HEK293 (cell line): ENCODE measurements around the gene TRAF4.

Source experiments
- FEZF1 ChIP-seq: fragments of 450-650 bp; formaldehyde crosslinking; IDR thresholded peaks from 2 replicates; pipeline ENCODE4 v1.5.1; 2016; ENCODE audit warnings: missing biosample characterization, missing genetic modification characterization
- GFI1B ChIP-seq: fragments of 450-650 bp; formaldehyde crosslinking; IDR thresholded peaks from 2 replicates; pipeline ENCODE4 v1.5.1; 2016; ENCODE audit warnings: missing biosample characterization, missing genetic modification characterization
- GLIS2 ChIP-seq: fragments of 450-650 bp; formaldehyde crosslinking; IDR thresholded peaks from 2 replicates; pipeline ENCODE4 v1.5.1; 2016; ENCODE audit warnings: missing biosample characterization, missing genetic modification characterization
- KLF10 ChIP-seq: fragments of 450-650 bp; IDR thresholded peaks from 2 replicates; pipeline ENCODE4 v1.5.1; 2018; ENCODE audit warnings: missing biosample characterization, mild to moderate bottlenecking, missing genetic modification characterization
- PRDM2 ChIP-seq: fragments of 450-650 bp; formaldehyde crosslinking; IDR thresholded peaks from 2 replicates; pipeline ENCODE4 v1.5.1; 2016; ENCODE audit warnings: missing biosample characterization, missing genetic modification characterization, borderline replicate concordance
- ZBTB17 ChIP-seq: fragments of 450-650 bp; formaldehyde crosslinking; IDR thresholded peaks from 2 replicates; pipeline ENCODE4 v1.5.1; 2016; ENCODE audit warnings: missing biosample characterization, missing genetic modification characterization
- ZBTB8A ChIP-seq: fragments of 450-650 bp; formaldehyde crosslinking; IDR thresholded peaks from 2 replicates; pipeline ENCODE4 v1.5.1; 2016; ENCODE audit warnings: missing biosample characterization, missing genetic modification characterization
- ZIC2 ChIP-seq: fragments of 450-650 bp; formaldehyde crosslinking; IDR thresholded peaks from 2 replicates; pipeline ENCODE4 v1.5.1; 2016; ENCODE audit warnings: missing biosample characterization, missing genetic modification characterization
- ZNF146 ChIP-seq: fragments of 450-650 bp; formaldehyde crosslinking; IDR thresholded peaks from 2 replicates; pipeline ENCODE4 v1.5.1; 2016; ENCODE audit warnings: missing biosample characterization, missing genetic modification characterization
- ZNF16 ChIP-seq: fragments of 450-650 bp; formaldehyde crosslinking; IDR thresholded peaks from 2 replicates; pipeline ENCODE4 v1.5.1; 2016; ENCODE audit warnings: low read depth, missing biosample characterization, missing genetic modification characterization
- ZNF174 ChIP-seq: fragments of 450-650 bp; formaldehyde crosslinking; IDR thresholded peaks from 2 replicates; pipeline ENCODE4 v1.5.0; 2017; ENCODE audit warnings: missing biosample characterization, mild to moderate bottlenecking, missing genetic modification characterization
- ZNF214 ChIP-seq: fragments of 450-650 bp; formaldehyde crosslinking; IDR thresholded peaks from 2 replicates; pipeline ENCODE4 v1.5.1; 2017; ENCODE audit warnings: missing biosample characterization, mild to moderate bottlenecking, missing genetic modification characterization, borderline replicate concordance
- ZNF24 ChIP-seq: fragments of 450-650 bp; formaldehyde crosslinking; IDR thresholded peaks from 2 replicates; pipeline ENCODE4 v1.5.1; 2016; ENCODE audit warnings: missing biosample characterization, missing genetic modification characterization
- ZNF280D ChIP-seq: fragments of 450-650 bp; formaldehyde crosslinking; IDR thresholded peaks from 2 replicates; pipeline ENCODE4 v1.5.1; 2016; ENCODE audit warnings: missing biosample characterization, missing genetic modification characterization
- ZNF341 ChIP-seq: fragments of 450-650 bp; formaldehyde crosslinking; IDR thresholded peaks from 2 replicates; pipeline ENCODE4; 2016; ENCODE audit warnings: low read depth, missing biosample characterization, missing genetic modification characterization
- ZNF350 ChIP-seq: fragments of 450-650 bp; formaldehyde crosslinking; IDR thresholded peaks from 2 replicates; pipeline ENCODE4 v1.5.0; 2017; ENCODE audit warnings: missing biosample characterization, mild to moderate bottlenecking, missing genetic modification characterization
- ZNF473 ChIP-seq: fragments of 450-650 bp; formaldehyde crosslinking; IDR thresholded peaks from 2 replicates; pipeline ENCODE4 v1.5.1; 2017; ENCODE audit warnings: missing biosample characterization, missing genetic modification characterization
- ZNF544 ChIP-seq: fragments of 450-650 bp; formaldehyde crosslinking; IDR thresholded peaks from 2 replicates; pipeline ENCODE4 v1.5.0; 2017; ENCODE audit warnings: missing biosample characterization, missing genetic modification characterization
- ZNF600 ChIP-seq: fragments of 450-650 bp; formaldehyde crosslinking; IDR thresholded peaks from 2 replicates; pipeline ENCODE4 v1.5.1; 2016; ENCODE audit warnings: missing biosample characterization, missing genetic modification characterization
- ZNF623 ChIP-seq: fragments of 450-650 bp; formaldehyde crosslinking; IDR thresholded peaks from 2 replicates; pipeline ENCODE4 v1.5.1; 2016; ENCODE audit warnings: missing biosample characterization, missing genetic modification characterization
- ZNF626 ChIP-seq: fragments of 450-650 bp; sonication (Bioruptor Pico); formaldehyde crosslinking; IDR thresholded peaks from 2 replicates; pipeline ENCODE4 v1.5.1; 2018; ENCODE audit warnings: missing biosample characterization, missing genetic modification characterization, inconsistent platforms
- ZNF660 ChIP-seq: fragments of 450-650 bp; IDR thresholded peaks from 2 replicates; pipeline ENCODE4 v1.5.1; 2018; ENCODE audit warnings: missing biosample characterization, mild to moderate bottlenecking, missing genetic modification characterization
- ZNF670 ChIP-seq: fragments of 450-650 bp; formaldehyde crosslinking; IDR thresholded peaks from 2 replicates; pipeline ENCODE4 v1.5.1; 2016; ENCODE audit warnings: missing biosample characterization, missing genetic modification characterization, low read depth
- ZNF747 ChIP-seq: fragments of 450-650 bp; formaldehyde crosslinking; IDR thresholded peaks from 2 replicates; pipeline ENCODE4 v1.5.1; 2016; ENCODE audit warnings: missing biosample characterization, missing genetic modification characterization
- ZNF791 ChIP-seq: fragments of 450-650 bp; formaldehyde crosslinking; IDR thresholded peaks from 2 replicates; pipeline ENCODE4 v1.5.1; 2016; ENCODE audit warnings: missing biosample characterization, missing genetic modification characterization
- TF ChIP-seq, protein P1 (sequence below): fragments of 450-650 bp; formaldehyde crosslinking; IDR thresholded peaks from 2 replicates; pipeline ENCODE4 v1.5.1; 2016; ENCODE audit warnings: missing biosample characterization, missing genetic modification characterization, low read depth
- TF ChIP-seq, protein P2 (sequence below): fragments of 450-650 bp; formaldehyde crosslinking; IDR thresholded peaks from 2 replicates; pipeline ENCODE4 v1.5.1; 2017; ENCODE audit warnings: missing biosample characterization, missing genetic modification characterization

Gene TRAF4

DNA sequence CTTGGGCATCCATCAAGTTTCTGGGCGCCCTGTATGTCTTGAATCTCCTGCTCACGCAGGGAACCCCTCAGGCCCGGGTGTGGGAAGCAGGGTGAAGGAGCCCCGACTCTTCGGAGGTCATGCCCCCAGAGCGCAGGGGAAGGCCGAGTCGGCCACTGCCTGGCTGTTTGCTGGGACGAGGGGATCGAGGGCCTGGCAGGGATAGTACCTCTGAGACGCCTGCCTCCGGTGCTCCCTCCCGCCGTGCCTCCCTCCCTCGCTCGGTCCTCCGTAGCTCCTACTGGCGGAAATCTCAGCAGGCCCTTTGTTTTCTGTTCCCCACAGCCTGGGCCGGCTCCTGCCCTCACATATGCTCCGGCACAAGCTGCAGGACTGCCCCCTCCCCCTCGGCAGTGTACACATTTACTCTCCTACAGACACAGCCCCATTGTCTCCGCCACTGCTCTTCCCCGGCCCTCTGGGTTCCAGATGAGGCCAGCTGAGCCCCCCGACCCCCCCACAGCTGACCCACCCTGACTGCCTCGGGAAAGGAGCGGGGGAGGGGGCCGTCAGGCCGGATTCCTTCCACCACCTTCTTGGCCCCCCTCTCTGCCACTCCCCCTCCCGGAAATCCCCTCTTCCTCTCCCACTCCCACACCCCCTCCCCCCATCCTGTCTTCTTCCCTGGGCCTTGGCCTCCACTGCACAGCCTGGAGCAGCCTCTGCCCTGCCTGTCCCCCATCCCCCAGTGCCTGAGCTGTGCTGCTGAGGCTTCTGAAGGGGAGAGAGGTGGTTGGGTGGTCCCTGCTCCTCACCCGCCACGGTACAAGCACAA lies 1.4 kb downstream of the TRAF4 start (continued):
- TF ChIP-seq ZNF544 (tag by site-specific recombination) (no peak), FEZF1 (0 out of 2 replicates have a peak, but pooled peaks have one; percentile 3), GFI1B (tag by site-specific recombination) (0 out of 2 replicates have a peak, but pooled peaks have one; percentile 58), ZIC2 (peak; percentile 65), ZNF473 (tag by site-specific recombination) (no peak), ZNF24 (tag by site-specific recombination) (no peak), ZNF280D (no peak), ZNF626 (no peak), ZNF350 (tag by site-specific recombination) (no peak), ZNF791 (no peak), ZNF174 (tag by site-specific recombination) (no peak), ZNF670 (tag by site-specific recombination) (no peak), ZNF660 (no peak), ZBTB8A (tag by site-specific recombination) (no peak), KLF10 (tag by site-specific recombination) (no peak), ZNF146 (no peak), ZNF16 (tag by site-specific recombination) (0 out of 2 replicates have a peak, but pooled peaks have one; percentile 50), ZNF623 (tag by site-specific recombination) (no peak), ZBTB17 (tag by site-specific recombination) (peak; percentile 94), GLIS2 (tag by site-specific recombination) (peak; percentile 48), ZNF214 (tag by site-specific recombination) (no peak), ZNF747 (tag by site-specific recombination) (no peak), ZNF600 (tag by site-specific recombination) (peak; percentile 72), PRDM2 (tag by site-specific recombination) (no peak), ZNF341 (tag by site-specific recombination) (peak; percentile 33)
- TF ChIP-seq, protein P1, sequence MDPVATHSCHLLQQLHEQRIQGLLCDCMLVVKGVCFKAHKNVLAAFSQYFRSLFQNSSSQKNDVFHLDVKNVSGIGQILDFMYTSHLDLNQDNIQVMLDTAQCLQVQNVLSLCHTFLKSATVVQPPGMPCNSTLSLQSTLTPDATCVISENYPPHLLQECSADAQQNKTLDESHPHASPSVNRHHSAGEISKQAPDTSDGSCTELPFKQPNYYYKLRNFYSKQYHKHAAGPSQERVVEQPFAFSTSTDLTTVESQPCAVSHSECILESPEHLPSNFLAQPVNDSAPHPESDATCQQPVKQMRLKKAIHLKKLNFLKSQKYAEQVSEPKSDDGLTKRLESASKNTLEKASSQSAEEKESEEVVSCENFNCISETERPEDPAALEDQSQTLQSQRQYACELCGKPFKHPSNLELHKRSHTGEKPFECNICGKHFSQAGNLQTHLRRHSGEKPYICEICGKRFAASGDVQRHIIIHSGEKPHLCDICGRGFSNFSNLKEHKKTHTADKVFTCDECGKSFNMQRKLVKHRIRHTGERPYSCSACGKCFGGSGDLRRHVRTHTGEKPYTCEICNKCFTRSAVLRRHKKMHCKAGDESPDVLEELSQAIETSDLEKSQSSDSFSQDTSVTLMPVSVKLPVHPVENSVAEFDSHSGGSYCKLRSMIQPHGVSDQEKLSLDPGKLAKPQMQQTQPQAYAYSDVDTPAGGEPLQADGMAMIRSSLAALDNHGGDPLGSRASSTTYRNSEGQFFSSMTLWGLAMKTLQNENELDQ (tag by site-specific recombination) = no peak
- TF ChIP-seq, protein P2, sequence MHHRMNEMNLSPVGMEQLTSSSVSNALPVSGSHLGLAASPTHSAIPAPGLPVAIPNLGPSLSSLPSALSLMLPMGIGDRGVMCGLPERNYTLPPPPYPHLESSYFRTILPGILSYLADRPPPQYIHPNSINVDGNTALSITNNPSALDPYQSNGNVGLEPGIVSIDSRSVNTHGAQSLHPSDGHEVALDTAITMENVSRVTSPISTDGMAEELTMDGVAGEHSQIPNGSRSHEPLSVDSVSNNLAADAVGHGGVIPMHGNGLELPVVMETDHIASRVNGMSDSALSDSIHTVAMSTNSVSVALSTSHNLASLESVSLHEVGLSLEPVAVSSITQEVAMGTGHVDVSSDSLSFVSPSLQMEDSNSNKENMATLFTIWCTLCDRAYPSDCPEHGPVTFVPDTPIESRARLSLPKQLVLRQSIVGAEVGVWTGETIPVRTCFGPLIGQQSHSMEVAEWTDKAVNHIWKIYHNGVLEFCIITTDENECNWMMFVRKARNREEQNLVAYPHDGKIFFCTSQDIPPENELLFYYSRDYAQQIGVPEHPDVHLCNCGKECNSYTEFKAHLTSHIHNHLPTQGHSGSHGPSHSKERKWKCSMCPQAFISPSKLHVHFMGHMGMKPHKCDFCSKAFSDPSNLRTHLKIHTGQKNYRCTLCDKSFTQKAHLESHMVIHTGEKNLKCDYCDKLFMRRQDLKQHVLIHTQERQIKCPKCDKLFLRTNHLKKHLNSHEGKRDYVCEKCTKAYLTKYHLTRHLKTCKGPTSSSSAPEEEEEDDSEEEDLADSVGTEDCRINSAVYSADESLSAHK = peak; percentile 43; the same call in 1 of the 2 replicates
